NCI-H2171 (cell line): ENCODE data around the gene CSPG4.
"Not testable (repeated sequence)": the region's sequence is repeated elsewhere in the genome, so short reads cannot be mapped to it uniquely, and the experiment has no call there.

ENCODE experiments used
- DNase-seq: peaks from one replicate; lab custom pipeline; 2025; lab: John Stamatoyannopoulos, UW

CSPG4 gene

DNA sequence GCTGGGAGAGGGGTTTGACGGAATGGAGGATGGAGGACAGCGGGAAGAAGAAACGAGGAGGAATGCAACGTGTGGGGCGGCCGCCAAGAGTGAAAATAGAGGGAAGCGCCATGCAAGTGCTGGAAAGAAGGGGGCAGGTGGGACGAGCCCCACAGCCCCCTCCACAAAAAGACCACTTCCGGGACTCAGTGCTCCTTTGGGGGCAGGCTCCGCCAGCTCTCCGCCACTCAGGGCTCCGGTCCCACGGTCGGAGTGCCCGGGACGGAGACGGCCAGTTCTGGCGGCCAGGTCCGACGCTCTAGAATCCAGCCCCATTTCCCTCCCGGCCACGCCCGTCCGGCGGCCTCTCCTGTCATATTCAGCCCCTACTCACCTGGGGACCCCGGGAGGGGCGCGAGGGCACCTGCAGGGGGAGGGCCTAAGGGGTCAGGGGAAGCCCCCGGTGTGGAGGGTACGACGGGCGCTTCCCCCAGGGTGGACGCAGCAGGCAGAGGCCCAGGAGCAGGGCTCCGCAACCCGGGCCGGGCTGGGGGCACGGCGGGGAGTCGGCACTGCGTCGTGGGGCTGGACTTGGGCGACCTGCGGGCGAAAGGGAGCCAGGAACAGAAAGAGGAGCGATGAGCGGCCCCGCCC lies 25.5 kb upstream of the CSPG4 start:
- no peak for DNase-seq

DNA sequence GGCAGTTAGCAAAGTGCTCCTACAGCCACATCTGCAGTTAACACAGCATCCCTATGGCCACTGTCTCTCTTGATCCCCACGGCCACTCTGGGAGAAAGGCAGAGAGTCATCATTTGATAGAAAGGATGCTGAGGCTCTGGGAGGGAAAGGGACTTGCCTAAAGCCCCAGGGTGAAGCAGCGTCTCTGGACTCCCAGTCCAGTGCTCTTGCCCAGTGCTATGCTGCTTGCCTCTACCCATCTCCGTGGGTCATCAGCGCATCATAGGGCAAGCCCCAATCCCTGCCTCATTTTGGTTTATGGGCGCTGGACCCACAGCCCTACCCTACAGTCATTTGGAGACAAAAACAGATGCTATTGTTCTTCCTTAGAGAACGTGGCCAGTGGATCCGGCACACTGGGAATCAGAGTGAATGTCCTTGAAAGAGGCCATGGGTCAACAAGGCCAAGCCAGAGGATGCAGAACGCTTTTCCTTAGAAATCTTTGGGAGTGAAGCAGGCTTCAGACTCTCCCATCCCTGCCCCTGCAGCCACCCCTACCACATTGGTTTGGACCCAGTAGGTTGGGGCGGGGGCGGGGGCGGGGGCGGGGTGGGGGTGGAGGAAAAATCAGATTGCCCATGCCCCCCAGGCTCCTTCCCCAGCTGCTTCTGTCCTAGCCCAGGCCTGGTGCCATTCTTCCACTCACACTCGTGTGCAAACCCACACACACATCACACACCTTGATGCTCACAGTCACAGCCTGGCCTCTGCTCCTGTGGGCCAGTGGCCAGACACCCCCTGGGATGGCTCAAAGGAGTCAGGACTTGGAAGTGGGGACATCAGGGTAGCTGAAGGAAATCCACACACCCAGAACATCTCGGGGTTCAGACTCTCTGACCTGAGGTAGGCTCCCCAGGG lies 24.7 kb upstream of the CSPG4 start:
- DNase-seq: not testable (repeated sequence)

DNA sequence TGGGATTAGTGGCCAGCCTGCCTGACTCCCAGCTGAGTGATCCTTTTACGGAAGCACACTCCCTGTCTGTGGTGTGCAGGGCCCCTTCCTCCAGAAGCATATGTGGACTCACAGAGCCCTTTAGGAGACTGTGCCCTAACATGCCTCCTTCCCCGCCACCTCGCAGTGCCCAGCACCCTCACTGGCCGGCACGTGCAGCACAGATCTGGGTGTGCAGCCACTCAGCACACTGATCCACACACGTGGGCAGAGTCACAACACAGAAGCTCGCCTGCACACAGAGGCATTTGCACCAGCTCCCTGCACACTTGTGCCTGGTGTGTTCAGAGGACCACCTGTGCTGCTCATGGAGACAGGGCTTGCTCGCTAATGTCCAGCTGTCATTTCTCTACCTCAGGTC lies 23.6 kb upstream of the CSPG4 start:
- DNase-seq: no peak

DNA sequence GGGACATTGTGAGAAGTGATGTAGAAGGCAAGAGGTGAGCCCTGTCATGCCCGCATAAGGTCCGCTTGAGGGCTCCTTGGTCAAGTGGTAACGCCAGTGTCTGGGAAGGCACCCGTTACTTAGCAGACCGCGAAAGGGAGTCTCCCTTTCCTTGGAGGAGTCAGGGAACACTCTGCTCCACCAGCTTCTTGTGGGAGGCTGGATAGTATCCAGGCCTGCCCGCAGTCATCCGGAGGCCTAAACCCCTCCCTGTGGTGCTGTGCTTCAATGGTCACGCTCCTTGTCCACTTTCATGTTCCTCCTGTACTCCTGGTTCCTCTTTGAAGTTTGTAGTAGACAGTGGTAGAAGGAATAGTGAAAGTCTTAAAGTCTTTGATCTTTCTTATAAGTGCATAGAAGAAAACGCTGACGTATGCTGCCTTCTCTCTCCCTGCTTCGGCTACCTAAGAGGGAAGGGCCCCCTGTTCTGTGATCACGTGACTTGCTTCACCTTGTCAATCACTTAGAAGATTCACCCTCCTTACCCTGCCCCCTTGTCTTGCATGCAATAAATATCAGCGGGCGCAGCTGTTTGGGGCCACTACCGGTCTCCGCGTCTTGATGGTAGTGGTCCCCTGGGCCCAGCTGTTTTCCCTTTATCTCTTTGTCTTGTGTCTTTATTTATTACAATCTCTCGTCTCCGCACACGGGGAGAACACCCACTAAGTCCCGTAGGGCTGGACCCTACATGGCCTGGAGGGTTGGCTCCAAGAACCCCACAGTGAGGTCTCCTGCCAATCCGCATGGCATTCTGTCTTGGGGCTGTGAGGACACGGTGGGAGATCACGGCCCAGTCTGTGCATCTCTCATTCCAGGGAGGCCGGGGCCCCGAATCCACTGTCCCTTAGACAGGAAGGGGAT lies 22.5 kb upstream of the CSPG4 start:
- DNase-seq: not testable (repeated sequence)

DNA sequence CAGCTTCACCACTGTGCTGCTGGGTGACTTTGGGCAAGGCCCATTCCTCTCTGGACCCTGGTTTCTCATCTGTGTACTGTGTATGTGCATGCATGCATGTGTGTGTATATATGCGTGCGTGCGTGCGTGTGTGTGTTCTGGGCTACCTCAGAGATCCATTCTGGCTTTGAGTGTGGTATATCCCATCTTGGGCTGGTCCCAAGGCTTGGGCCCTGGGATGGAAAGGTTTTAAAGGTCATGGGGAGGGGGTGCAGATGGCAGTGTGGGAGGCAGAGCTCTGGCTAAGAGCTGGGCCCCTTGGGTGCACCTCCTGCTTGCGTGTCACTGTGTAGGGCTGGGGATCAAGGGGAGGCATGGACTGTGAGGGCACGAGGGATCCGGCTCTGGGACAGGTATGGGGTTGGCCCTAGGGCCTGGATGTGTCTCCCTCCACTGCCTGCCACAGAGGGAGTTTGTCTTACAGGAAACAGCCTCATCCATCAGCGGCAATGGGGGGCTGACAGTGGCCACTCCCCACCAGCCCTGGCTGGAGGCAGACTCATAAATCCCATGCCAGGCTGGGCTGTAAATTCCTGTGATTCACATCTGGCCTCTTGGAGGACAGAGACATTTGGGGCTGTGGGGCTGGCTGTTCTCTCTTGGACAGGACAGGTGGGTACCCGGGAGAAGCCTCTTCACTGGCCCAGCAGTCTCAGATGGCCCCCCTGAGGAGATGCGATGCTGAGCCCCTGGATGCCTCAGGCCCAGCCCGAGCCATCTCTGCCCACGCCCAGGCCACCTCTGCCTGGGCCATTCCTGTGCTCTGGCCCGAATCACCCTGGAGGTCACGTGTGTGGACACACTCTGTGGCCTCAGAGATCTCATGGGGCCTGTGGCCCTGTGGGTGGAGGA lies 21.4 kb upstream of the CSPG4 start:
- no peak for DNase-seq

DNA sequence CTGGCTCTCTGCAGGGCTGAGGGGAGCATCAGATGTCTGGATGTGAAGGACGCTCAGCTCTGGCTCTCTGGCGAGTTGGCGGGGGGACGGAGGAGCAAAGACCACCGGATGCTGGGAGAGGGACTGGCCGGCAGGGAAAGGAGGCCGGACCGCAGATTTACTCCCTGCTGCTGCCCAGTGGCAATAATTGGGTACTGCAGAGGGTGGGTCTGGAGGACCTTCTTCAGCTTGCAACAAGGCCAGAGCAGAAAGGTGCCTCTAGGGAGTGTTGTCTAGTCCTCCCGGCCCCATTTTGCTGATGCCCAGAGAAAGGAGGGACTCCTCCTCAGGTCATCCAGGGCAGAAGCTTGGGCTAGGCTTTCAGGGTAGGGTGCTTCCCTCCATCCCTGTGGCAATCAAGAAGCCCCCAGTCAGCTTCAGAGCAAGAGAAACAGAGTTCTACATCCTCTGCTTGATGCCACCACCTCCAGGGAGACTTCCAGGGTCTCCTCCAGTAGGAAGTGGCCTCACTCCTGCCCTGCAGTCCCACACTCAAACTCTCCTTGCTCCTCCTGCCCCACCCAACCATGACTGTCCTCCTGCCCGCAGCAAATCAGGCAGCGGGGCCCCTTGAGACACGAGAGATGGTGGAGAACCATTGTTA lies 20.3 kb upstream of the CSPG4 start:
- no peak for DNase-seq

DNA sequence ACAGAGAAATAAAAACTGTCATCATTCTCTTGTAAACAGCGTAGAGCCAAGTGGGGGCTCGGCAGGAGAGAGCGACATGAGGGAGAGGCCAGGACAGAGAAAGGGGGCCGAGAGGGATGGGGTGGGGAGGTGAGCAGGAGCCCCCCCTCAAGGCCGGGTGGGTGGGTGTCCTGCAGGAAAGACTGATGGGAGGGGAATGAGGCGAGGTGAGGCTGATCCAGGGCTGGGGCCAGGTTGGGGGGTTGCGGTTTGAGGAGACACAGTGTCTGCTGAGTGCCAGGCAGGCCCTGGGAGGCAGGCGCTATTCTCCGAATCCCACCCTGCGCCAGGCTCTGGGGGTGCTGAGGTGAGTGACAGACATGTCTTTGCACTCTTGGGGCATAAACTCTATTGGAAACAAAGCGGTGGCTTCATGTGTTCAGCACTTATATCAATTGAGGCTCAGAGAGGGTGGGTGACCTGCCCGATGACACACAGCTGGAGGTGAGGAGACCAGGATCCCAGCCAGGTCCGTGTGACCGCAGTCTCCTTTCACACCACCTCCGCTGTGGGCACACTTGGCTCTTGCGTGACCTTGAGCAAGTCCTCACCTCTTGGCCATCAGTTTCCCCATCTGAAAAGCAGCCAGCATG lies 19.6 kb upstream of the CSPG4 start:
- no peak for DNase-seq

DNA sequence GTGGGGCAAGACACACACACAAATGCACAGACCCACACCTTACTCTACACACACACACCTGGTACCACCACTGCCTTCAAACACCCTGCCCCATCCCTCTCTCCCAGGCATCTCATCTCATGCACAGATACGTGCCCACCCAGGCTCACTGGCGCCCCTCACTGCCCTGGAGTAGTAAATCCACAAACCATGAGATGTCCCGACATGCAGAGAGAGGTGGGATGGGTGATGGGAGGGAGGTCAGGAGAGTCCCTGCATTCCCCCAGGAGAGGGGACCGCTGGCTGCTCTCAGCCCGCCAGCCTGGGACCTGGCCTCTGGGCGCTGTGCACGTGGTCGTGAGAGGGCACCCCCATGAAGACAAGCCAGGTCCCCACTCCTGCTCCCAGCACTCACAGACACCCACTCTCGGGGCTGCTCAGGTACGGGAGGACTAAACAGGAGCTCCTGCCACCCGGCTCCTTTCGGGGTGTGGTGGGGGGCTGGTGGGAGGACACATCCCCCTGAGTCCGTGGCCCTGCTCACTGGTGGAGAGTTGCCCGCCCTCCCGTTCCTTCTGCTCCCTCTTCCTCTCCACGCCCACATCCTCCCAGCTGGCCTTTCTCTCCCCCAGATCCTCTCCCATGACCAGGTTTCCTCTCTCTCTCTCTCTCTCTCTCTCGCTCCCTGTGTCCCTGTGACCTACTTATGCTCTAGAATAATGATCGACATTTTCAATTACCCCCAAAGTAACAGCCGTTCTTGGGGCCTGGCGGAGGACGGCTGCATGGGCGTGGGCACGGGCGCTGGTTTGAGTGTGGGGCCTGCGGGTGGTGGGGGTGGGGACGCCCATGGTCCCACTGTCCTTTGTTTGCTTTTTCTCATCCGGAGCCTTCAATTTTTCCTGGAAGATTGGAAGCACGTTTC lies 18.9 kb upstream of the CSPG4 start:
- no peak for DNase-seq

DNA sequence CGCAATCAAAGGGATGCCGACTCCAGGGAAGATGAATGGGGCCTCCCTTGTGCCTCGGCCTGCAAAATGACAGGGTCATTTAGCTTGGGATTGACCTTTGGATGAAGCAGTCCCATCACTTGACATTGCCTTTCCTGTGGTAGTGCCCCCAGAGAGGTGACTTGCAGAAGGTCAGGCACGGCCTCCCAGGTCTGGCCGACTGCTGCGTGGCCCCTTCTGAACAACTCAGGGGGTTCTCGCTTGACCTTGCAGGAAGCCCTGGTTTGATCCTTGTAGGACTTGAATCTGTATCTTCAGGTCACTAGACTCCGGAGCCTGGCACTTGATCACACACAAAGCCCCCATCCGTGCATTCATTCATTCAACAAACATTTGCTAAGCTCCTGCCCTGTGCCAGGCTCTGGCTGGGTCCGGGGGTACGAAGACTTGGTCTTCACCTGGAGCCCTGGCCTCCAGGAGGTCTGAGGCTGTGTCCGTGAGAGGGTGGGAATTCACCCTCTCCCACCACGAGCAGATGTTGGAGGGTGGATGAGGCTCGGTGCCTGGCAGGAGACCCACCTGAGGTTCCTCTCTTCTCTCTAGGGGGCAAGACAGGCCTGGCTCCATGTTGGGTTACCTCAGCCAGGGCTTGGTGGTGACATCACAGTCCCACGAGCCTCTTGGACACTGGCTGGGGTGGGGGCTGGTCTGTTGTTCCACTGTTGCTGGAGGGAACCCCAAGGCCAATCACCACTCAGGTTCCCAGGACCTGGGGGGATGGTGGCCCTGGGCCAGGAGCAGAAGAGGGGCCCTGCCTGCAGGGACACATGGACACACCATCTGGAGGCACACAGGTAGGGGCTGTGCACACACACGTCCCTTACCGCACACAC lies 18.0 kb upstream of the CSPG4 start:
- not testable (repeated sequence) for DNase-seq

DNA sequence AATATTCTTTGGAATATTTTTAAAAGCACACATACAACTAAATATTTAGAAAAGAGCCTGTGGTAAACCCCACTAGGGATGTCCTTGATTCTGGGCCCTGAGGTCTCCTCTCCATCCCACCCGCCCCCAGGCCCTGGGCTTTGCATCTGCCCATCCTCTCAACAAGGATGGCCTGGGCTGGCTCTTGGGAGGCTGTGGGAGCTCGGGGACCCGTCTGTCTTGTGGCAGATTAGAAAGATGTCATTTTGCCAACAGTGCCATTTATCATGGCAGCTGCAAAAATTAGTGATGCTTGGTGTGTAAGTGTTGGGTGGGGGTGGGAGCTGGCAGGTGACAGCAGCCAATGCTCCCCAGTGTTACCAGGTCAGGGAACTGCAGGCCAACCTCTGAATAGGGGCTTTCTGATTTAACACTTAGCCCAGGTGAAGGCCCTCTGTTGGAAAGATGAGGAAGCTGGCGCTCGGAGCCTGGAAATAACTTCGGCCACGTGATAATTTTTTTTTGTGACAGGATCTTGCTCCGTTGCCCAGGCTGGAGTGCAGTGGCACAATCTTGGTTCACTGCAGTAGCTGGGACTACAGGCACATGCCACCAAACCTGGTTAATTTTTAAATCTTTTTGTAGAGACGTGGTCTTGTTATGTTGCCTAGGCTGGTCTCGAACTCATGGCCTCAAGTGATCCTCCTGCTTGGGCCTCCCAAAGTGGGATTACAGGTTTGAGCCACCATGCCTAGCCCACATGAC lies 16.9 kb upstream of the CSPG4 start:
- peak; percentile 7 for DNase-seq

DNA sequence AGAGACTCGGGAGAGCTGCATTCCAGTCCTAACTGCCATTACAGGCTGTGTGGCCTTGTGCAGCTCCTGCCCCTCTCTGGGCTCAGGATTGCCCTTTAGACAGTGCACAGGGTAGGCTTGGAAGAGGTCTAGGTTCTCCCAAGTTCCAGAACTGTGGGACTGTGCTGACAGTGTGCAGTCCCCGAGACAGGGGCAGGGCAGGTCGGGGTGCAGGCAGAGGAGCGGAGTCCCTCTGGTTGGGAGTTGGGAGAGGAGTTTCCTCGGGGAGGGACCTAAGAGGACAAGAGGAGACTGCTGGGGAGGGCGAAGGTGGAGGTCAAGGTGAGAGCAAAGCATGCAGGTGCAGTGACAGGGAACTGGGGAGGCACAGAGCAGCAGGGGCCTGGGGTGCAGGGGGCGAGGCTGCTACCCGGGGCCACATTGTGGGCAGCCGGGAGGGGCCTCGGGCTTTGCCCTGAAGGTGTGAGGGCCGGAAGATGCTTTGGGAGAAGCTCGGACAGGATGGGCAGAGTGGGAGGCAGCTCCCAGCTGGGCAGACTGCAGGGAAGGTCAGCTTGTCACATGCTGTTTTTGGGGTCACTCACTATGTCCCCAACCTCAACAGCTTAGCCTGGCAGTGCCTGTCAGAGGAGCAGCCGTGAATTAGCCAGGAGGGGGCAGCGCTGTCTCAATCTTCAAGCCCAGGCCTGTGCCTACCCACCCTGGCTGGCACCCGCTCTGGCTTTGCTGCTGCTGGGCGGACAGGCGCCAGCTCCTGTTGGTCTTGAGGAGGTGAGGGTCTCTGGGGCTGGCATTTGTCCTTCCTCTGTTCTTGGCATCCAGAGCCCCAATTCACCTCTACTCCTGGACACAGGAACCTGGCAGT lies 15.4 kb upstream of the CSPG4 start:
- no peak for DNase-seq

DNA sequence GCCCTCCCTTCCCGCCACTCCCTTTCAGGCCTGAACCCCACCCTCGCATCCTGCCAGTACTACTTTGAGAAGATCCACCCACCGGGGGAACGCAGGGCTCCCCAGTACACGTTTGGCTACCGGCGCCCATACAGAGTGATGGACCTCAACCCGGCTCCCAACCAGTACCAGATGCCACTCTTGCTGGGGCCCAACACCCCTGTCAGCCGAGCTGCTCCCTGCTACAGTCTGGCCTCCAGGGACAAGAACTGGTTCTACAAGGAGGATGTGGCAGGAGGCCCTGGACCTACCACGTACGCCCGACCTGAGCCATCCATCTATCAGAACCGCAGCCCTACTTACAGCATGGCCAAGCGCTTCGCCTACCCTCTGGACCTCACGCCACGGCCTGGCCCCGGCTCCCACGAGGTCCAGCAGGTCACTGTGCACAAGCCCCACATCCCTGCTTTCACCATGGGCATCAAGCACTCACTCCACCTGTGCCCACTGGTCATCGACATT lies 14.4 kb upstream of the CSPG4 start:
- no peak for DNase-seq

DNA sequence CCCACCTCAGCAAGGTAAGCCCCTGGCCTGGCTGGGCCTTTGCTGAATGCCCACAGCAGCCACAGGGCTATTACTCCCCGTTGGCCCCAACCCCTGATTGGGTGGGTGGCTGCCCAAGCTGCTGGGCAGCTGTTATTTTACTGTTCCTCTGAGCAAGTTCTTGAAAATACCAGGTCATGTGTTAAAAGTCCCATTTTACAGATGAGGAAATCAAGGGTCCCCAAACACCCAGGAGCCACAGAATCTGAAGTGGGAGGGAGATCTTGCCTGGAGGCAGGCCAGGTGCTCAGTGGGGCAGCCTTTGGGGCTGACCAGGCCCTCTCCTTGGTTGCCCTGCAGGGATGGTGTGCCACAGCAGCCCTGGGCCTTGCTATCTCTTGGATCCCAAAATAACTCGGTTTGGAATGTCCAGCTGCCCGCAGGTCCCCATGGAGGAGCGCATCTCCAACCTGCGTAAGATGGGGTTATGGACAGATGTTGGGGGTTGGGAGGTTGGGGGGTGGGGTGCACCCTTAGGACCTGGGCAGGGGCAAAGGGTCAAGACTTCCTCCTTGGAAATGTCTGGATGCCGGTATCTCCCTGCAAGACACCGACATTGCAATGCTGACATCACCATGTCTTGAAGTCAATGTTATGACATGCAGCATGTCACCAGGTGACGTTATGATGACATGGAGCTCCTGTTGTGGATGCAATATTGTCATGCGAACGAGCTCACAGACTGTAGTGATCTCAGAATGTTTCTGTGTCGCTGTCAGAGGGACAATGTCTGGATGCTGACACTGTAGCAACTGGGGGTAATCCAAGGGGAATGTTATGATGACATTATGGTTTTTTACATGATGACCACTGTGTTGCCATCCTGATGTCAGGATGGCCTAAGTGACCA lies 13.3 kb upstream of the CSPG4 start:
- DNase-seq: no peak

DNA sequence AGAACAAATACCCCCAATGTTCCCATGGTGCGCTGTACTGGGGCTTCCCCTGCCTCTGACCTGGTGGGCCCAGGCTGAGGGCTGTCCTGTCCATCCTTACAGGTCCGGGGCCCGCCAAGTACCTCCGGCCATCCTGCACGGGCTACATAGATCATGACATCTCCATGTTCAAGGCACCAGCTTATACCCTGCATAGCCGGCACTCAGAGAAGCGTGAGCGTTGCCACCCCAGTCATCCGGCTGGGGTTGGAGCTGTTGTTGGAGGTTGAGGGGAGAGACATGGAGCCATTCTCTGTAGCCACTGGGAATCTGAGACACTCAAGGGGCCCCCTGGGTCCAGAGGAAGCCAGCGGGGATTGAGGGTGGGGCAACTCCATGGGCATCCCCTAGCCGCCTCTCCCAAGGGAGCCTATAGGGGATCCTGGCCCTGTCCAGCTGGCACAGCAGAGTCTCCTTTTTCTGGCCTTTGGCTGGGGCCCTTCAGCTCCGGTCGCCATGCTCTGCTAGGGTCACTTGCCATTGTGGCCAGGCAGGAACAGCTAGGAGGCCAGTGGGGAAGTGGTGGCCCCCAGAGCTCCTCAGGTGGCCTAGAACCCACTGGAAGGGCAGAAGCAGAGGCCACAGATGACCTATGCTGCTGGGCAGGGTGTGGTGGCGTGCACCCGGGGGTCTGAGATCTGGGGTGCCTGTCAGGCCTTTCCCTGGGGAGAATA lies 12.5 kb upstream of the CSPG4 start:
- no peak for DNase-seq
